HG03442 (cell line): ENCODE results near the gene PTP4A2.
"Not testable (repeated sequence)": the region's sequence is repeated elsewhere in the genome, so short reads cannot be mapped to it uniquely, and the experiment has no call there.

Experiments used
- ATAC-seq: cut with Tn5 transposase; IDR thresholded peaks from one replicate; pipeline ENCODE4 v1.9.1; 2021; ENCODE audit warnings: mild to moderate bottlenecking, moderate library complexity; ENCODE audit not compliant: unreplicated experiment

Gene PTP4A2

DNA sequence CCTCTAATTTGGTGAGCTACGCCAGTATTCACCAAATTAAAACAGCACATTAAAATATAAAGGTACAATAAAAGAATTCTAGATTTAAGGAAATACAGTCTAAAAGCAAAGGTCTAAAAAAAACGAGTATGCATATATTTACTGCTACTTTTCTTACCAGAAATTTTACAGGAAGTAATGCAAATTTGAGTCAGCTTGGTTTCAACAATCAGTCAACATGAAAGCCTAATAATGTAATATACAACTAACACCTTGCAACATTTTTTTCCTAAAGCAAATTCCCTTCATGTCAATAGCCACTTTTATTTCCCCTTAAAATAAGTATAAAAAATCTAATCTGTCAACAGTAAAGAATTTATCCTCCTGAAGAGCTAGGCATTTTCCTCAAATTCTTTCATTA, 11.9 kb downstream of the PTP4A2 start:
- ATAC-seq, result no peak

DNA sequence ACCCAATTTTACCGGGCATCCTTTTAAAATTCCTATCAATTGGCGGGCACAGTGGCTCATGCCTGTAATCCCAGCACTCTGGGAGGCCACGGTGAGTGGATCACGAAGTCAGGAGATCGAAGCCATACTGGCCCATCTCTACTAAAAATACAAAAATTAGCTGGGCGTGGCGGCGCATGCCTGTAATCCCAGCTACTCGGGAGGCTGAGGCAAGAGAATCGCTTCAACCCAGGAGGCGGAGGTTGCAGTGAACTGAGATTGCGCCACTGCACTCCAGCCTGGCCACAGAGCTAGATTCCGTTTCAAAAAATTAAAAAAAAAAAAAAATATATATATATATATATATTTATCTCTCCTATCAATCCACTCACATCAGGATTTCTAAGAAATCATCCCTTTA, 12.3 kb downstream of the PTP4A2 start:
- not testable (repeated sequence) for ATAC-seq

DNA sequence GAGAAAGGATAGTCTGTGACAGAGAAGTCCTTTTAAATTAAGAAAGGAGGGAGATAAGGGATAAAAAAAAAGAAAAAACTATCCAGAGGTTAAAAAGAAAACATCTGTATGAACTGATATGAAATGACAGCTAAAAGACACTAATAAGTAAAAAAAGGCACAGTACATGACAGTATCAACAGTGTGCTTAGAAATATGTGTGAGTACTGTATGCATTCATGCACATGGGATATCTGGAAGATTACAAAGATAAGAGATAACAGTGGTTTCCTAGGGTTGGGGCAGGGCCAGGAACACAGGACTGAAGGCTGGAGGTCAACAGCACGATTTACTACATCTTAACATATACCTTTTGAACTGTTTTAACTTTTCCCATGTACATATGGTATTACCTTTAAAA, 13.3 kb downstream of the PTP4A2 start:
- ATAC-seq, result no peak

GRCh38 chr1:31923901-31924535, 14.2 kb downstream of the PTP4A2 start:
- ATAC-seq, result no peak

GRCh38 chr1:31920956-31921355, 17.2 kb downstream of the PTP4A2 start:
- no peak for ATAC-seq

- ATAC-seq, result no peak
Measured at GRCh38 chr1:31919591-31919990, 18.6 kb downstream of the PTP4A2 start.

GRCh38 chr1:31915438-31915837, 22.7 kb downstream of the PTP4A2 start:
- ATAC-seq, result no peak

DNA sequence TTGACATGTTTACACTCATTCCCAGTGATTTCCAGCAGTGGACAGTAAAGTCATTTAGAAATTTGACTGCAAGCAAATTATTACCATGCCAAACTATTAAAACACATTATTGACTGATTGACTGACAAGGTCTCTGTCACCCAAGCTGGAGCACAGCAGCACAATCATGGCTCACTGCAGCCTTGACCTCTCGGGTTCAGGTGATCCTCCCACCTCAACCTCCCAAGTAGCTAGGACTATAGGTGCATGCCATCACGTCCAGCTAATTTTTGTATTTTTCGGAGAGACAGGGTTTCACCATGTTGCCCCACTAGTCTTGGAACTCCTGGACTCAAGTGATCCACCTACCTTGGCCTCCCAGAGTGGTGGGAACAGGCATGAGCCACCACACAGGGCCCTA, 24.2 kb downstream of the PTP4A2 start:
- ATAC-seq, result no peak

DNA sequence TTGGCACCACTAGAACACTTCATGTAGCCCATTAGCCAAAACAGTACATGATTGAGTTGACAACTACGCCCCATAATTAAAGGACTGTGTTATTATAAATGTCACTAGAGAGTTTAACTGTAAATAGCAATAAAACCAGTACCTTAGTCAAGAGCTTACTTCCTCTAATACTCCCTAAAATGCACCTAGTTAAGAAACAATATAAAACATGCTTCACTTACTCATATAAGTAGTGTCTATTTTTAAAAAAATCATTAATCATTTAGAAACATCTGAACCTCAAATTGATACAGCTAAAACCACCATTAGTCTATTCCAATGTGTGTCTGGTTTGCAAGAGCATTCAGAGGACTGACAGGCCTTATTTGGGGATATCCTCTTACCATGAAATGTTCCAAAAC, 25.3 kb downstream of the PTP4A2 start:
- no peak for ATAC-seq

DNA sequence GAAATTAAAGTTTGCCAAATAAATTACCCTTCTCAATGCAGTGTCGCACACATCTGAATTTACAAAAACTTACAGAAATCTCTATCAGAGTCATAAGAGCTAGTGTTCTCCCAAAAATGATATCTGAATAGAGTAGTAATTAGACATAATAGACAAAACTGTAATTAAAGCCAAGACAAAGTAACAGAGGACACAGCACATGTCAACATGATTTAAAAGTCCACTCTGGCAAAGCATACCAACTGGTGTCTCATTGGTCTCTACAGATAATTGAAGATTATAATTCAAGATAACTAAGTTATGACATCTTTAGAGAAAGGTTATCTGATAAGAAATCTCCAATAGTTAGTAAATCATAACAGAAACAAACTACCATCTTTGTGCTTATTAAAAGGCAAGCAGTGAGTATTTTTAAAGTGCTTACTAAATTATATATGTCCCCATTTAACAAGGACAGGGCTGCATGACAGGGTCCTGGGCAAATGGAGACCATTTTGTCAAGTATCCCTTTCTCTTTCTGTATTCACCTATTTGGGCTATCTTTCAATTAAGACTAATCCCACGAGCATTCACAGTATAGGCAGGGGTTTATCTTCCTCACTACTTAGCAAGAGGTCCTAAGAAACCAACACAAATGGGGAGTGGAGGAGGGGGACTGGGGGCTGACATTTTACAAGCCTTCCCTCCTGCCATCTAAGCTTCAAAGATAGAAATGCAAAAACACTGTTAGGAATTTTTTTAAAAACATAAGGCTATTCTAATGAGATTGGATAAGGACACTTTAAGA, 26.0 kb downstream of the PTP4A2 start:
- ATAC-seq, result no peak

DNA sequence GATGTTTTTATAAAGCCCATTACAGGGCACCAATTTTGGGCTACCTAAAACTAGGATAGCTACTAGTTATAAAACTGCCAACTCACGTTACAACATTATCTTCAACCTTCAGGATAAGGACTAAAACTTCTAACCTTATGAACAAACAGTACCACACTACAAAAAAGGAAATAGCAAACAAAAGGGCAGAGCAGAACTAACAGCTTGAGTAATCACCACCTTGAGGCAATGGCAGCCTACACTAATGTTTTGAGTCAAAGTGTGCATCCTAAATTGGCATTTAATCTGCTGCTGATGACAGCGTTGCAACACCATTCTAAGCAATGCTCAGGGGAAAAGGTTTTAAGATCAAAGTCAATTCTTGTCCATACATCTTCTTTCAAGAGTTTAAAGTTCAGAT, 27.2 kb downstream of the PTP4A2 start:
- ATAC-seq, result no peak

GRCh38 chr1:31909691-31910090, 28.5 kb downstream of the PTP4A2 start:
- ATAC-seq, result no peak

- ATAC-seq, result no peak
Measured at GRCh38 chr1:31906557-31906956, 31.6 kb downstream of the PTP4A2 start.

GRCh38 chr1:31905681-31906080, 32.5 kb downstream of the PTP4A2 start:
- ATAC-seq, result no peak

GRCh38 chr1:31905093-31905509, 33.1 kb downstream of the PTP4A2 start:
- no peak for ATAC-seq

DNA sequence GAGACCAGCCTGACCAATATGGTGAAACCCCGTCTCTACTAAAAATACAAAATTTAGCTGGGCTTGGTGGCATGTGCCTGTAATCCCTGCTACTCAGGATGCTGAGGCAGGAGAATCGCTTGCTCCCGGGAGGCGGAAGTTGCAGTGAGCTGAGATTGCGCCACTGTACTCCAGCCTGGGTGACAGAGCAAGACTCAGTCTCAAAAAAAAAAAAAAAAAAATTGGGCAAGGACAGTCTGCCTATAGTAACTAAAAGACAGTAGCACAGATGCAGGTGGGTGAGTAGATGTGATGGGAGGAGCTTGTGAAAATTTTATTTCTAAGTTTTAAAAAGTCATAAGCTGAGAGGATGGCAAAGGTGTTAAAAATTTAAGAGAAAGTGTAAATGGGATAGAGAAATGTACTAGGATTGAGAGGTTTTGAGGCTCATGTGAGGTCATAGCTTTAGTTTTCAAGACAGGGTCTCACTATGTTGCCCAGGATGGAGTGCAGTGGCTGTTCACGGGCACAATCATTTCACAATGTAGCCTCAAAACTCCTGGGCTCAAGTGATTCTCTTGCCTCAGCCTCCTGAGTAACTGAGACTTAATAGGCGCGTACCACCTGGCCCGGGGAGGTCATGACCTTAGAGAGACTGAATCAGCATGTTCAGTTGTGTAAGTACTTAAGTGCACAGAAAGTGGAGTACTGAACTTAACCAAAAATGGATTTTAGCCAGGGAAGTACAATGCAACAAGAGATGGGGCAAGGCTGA, 33.7 kb downstream of the PTP4A2 start:
- no peak for ATAC-seq

DNA sequence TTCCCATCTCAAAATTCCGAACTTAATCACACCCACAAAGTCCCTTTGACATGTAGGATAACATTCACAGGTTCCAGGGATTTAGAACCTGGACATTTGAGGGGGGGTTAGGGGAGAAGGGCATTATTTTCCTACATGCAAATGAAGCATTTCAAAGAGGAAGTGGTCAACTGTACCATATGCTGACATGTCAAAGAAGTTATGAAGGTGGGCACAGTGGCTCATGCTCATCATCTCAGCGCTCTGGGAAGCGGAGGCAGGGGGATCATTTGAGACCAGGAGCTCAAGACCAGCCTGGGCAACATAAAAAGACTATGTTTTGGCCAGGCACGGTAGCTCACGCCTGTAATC, 35.7 kb downstream of the PTP4A2 start:
- no peak for ATAC-seq

DNA sequence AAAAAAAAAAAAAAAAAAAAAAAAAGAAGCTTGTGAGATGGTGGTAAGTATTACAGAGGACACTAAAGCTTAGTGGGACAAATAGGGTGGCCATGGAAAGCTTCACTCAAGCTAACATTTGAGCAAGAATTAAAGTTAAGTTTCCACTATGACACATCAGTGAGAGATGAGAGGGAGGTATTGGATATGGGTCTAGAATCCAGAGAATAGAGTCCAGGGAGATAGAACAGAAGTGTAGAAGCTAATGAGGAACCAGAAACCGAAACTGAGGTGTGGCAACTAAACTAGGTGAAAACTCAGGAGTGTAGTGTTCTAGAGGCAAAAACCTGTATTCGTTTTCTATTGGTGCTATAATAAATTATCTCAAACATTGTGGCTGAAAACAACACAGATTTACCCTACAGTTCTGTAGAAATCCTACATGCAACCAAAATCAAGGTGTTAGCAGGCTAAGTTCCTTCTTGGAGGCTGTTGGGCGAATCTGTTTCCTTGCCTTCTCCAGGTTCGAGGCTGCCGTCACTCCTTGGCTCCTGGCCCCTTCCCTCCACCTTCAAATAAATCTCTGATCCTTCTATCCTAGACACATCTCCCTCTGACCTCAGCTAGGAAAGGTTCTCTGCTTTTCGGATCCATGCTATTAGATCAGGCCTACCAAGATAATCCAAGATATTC, 36.2 kb downstream of the PTP4A2 start:
- ATAC-seq, result no peak

DNA sequence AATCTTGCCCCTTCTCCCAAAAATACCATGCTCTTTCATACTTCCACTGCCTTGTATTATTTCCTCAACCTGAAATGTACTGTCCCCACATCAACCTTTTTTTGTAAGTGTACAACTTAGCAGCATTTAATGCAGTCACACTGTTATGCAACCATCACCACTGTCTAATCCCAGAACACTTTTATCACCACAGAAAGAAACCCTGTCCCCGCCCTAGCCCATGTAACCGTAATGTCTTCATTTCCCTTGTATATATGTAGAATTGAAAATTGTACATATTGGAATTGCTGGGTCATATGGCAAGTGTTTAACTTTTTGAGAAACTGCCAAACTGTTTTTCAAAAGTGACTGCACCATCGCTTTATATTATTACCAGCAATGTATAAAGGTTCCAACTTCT, 37.4 kb downstream of the PTP4A2 start:
- no peak for ATAC-seq

GRCh38 chr1:31897526-31898100, 40.6 kb downstream of the PTP4A2 start:
- no peak for ATAC-seq
